GM21737 (cell line): Measurements from ENCODE around the gene ZNG1B.
"Not testable (repeated sequence)": the region's sequence is repeated elsewhere in the genome, so short reads cannot be mapped to it uniquely, and the experiment has no call there.

Source experiments
- ATAC-seq: cut with Tn5 transposase; IDR thresholded peaks from one replicate; pipeline ENCODE4 v1.9.1; 2021; ENCODE audit warnings: mild to moderate bottlenecking, moderate library complexity; ENCODE audit not compliant: unreplicated experiment

The ZNG1B gene

DNA sequence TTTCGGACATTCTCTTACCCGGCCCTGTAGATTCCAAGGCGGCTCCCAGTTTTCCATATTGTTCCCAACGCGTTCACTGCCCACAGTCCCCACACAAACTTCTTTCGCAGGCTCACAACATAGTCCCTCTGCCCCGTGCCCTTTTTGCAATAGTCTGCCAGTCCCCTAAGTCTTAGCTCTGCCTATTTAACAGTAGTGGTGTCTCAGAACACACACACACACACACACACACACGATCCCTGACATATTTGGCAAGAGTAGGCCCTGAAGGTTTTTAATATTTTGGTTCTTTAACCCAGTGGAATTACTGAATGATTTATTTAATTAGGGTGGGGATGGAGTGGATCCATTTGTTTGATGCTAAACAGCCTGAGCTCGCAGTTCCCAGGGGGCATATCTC lies 105.0 kb downstream of the ZNG1B start:
- not testable (repeated sequence) for ATAC-seq
